Stimulated activated CD4-positive, alpha-beta T cell treated with anti-CD3 and anti-CD28 coated beads, Interleukin-4, amount 100 ng/mL, for 48 hours (primary cell): ENCODE results near the gene UPP1.

Experiments used
- DNase-seq, 2 donors: peaks; one replicate each; pipeline ENCODE4 v3.0.0-alpha.2; 2020; ENCODE audit warnings: low read depth in 2 of 2

The UPP1 gene

DNA sequence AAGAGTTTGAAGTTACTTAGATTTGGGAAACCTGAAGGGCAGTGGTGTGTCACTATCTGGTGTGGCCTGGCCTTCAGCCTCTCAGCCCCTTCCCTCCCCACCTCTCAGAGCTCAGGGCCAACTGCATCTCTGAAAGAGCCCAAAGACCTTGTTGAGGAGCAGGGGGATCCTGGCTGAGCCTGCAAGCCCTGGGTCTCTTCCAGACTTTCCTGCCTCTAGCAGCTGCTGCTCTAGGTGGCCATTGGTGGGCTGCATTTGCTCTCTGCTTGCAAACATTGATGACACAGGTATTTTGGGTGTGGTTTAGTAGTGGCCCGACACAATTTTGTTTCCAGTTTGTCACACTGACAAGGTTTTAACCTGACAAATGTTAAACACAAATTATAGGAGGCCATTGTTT, 3.1 kb upstream of the UPP1 start:
- no peak for DNase-seq

DNA sequence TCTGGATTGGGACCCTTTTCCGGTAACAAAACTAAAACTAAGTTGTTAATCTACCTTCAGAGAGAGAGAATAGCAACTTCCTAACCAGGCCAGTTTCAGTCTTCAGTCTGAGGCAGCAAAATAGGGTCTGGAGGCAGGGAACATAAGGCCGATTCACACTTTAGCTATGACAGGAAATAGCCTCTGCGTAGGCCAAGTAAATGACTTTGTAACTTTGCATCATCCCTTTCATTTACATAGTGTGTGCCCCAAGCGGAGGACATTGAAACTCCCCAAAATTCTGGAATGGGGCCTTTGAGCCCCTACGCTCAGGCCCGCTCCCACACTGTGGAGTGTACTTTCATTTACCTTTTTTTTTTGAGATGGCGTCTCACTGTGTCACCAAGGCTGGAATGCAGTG, 1.7 kb upstream of the UPP1 start:
- DNase-seq = no peak

DNA sequence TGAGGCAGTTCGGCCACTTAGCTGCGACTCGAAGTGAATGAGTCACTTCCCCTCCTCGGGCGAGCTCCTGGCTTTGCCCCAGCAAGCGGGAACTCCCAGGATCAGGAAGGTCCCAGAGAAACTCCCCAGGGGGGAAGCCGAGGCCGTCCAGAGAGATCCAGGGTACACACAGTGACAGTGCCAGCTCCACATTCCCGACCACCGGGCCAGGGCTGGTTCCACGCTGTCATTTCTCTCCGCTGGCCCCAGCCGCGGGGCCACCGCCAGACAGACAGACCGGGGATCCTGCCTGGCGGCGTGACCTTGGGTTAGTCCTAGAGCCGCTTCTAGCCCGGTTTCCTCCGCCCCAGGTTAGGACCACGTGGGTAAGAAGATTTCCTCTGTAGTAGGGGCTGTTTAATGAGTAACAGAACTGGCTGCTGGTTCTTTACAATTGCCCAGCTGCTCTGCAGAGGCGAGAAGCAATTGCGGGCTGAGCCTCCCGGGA, 463 bp upstream of the UPP1 start:
- DNase-seq = no peak

DNA sequence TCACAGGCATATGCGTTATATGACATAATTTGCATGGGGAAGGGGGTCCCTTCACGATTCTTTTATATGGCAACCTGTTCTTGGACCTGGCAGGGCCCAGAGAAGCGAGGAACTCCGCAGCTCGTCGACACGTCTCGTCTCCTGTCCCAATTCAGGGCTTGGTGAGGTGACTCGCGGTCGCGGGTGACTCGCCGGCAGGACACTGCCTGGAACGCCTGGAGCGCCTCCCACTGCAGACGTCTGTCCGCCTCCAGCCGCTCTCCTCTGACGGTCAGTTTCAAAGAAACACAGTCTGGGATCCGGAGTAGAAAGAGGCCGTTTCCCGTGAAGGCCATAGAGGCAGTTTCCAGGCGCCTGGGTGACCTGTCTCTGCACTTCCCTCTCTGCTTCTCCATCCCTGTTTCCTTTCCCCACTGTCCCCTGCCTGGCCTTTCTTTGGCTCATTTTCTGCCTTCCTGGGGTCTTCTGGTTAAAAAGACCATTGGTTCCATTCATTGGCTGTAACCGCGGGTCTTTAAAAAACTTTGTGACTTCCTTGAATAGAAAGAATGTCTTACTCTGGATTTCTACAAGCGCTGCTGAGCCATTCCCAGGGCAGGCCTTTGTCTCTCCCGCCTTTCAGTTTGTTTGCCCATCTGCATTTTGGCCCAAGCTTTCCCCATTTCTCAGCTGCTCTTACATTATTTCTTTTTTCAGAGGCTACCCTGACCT, 1.2 kb downstream of the UPP1 start:
- no peak for DNase-seq

DNA sequence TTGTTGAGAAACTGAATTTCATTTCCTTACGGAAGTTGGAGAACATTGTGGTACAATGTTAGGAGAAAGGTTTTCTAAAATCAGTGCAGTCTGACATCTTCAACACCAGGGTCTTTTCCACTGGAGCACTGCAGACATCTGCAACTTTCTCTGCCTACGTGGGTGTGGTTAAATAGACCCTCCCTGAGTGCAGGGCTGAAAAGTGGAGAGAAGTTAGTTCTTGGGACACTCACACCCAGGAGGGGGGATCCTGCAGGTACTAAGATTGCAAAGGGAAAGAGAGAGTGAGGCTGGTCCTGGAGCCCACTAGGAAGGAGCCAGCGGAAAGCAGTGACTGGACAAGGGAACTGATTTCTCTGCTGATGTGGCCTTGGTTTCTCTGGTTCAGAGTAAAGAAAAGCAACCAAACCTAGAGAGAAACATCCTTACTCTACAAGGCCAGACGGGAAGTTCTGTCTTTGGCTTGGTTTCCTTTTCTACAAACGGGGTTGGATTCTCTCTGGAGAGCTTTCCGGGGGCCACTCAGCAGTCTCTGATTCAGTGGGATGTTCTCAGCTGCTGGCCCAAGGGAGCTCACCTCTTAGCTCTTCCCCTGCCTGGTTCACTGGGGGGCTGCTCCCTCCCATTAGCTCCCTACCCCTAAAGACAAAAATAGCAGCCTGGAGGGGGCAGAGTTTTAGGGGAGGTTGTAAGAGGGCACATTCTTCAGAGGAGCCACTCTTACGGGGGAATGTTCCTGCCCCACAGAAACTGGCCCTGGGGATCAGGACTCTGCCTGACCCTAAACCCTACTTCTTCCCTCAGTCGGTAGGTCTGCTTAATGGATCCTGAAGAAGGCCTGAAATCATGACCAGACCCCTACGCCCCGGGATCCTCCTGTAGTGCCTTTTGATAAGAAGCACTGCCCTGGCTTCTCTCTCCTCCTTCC, 2.7 kb downstream of the UPP1 start:
- DNase-seq = no peak

DNA sequence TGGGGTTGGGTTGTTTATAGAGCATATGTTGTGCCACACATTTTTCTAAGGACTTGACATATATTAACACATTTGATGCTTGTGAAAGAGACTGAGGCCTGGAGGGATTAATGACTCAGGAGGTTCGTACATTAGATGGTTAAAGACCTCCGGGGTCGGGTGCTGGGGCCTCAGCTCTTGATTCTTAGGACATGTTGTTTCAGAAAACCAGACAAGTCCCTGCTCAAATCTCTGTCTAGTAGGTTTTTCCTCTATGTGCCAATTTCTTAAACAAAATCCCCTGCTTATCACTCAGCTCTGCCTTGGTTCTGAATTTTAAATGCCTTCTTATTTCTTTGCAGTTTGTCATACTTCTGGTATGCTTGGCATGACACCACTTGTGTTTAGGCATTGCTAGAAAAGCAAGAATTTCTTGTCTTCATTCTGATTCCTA, 5.8 kb downstream of the UPP1 start:
- DNase-seq = no peak

DNA sequence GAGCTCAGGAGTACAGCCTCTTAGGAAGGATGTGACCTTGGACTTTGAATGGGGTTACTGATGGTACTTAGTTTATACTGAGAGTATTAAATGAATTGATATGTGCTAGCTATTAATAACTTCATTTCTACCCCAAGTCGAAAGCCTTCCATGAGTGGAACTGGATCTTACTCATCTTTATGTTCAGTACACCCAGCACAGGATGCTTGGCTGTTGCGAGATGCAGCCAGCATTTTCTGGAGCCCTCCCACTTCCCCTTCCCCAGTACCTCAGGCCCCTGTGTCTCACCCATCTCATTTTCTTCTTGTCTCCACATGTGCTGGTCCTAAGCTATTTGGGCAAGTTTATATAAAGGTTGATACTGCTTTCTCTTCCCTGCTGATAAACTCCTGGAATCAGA, 7.2 kb downstream of the UPP1 start:
- no peak for DNase-seq

DNA sequence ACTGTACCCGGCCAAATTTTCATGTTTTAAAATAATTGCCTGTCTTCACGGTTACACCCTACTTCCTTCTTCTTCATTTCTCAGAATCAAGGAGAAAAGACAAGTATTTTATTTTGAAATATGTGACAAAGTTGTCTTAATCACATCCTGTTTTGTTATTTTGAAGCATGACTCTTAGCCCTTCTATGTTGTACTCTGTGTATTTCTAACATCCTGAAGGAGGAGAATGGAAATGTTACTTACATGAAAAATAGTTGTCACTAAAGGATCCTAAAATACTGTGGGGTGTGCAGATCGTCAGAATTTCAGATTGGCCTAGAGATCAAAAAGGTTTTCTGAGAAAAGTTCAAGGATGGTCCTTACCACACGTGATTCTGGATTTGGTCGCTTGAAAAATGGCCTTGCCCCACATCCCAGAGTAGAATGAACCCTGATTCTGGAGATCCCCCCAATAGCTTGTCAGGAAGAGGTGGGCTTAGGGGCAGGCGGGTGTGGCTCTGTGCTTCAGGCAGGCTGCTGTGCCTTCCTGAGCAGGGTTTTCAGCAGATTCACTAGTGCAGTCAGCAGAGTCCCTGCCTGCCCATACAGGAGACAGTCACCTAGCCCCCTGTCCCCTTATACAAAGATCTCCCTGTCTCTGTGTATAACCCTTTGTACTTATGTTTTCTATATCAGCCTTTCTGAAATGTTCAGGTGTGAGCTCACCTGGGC, 8.6 kb downstream of the UPP1 start:
- no peak for DNase-seq

DNA sequence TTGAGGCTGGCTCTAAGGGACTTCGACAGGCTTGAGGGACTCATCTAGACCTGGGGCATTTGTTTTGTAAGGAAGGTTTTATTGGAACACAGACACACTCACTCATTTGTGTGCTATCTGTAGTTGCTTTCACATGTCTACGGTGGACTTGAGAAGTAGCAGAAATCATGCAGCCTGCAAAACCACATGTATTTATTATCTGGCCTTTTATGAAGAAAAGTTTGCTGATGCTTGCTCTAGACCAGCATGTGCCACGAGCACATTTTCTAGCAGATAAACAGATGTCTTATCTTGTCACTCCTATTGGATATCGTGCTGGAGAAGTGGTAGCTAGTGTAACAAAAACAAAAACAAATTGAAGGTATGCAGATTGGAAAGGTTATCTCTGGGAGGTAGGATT, 9.8 kb downstream of the UPP1 start:
- no peak for DNase-seq

DNA sequence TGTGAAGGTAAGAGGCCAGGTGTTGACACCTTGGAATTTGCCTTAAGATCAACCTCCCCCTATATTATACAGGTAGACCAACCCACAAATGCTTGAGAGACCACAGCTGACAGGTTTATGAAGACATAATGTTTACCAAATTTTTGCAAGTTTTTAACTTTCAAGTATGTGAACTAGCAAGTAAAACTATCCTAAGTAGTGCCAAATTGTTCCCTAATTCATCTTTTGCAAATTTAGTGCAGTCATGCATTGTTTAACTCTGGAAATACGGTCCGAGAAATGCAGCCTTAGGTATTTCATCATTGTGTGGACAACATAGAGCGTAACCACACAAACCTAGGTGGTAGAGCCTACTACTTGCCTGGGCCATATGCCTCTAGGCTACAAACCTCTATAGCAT, 10.7 kb downstream of the UPP1 start:
- DNase-seq = no peak

DNA sequence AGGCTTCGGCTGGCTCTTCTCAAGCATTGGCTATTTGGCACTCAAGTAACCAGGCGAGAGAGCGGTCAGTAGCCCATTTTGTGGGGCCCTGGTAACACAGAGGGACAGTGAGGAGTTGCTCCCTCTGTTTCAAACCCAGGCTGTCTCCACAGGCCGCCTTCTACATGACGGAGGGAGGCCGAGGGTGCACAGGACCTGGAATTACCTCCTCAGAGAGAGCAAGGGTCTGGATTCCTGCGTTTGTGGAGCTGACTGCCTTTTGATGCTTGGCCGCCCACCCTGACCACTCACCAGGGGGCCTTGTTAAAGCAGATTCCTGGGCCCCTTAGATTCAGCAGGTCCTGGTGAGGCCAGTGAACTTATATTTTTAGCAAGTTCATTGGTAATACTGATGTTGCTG, 12.3 kb downstream of the UPP1 start:
- DNase-seq = no peak

DNA sequence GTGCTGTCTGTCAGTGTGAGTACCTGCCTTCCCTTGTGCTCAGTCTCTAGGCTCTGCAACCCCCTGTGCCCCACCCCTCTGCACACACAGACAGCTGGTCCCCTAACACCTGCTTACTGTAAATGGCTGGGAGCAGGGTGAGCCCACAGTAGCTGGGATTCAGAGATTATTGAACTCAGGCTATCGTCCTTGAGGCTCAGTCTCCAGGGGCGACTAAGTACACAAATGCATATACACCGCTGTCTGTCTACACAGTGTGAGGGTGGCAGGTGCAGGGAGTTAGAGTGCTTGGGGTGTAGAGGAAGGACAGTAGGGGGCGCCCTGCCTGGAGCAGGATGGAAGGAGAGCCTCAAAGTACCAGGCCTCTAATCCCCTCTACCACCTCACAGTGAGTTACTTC, 12.9 kb downstream of the UPP1 start:
- DNase-seq = peak in 1 of 2 donors; percentile 38

DNA sequence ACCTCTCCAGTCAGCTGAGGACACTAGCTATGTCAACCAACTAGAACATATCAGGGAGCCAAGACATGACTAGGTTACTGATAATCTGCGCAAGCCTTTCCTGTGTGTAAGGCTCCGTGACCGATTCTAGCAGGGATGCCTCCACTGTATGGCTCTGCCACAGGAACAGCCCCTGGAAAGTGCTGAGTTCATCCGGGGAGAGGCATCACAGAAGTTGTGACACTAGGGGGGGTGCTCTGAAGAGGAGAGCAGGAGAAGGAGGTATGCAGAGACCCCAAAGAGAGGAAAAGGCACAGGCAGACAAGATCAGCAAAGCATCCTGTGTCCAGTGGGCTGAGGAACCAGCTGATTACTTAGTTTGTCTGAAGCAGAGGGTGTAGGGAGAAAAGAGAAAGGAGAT, 13.5 kb downstream of the UPP1 start:
- no peak for DNase-seq

DNA sequence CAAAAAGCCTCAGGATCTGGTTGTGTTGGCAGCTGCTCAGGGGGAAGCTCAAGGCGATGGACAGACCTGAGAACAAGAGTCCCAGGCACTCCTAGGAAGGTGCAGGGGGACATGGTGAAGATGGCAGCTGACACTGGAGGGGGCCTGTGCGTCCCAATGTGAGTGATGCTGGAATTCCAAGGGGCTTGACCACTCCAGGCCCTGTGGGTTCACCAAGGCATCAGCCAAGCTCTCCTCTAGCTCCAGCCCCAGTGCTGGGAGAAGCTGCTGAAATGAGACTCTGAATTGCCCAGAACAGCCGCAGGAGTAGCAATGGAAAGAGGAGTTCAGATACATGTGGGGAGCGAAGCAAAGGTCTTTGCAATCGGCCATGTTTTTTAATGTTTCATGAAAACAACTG, 16.0 kb downstream of the UPP1 start:
- DNase-seq = no peak

DNA sequence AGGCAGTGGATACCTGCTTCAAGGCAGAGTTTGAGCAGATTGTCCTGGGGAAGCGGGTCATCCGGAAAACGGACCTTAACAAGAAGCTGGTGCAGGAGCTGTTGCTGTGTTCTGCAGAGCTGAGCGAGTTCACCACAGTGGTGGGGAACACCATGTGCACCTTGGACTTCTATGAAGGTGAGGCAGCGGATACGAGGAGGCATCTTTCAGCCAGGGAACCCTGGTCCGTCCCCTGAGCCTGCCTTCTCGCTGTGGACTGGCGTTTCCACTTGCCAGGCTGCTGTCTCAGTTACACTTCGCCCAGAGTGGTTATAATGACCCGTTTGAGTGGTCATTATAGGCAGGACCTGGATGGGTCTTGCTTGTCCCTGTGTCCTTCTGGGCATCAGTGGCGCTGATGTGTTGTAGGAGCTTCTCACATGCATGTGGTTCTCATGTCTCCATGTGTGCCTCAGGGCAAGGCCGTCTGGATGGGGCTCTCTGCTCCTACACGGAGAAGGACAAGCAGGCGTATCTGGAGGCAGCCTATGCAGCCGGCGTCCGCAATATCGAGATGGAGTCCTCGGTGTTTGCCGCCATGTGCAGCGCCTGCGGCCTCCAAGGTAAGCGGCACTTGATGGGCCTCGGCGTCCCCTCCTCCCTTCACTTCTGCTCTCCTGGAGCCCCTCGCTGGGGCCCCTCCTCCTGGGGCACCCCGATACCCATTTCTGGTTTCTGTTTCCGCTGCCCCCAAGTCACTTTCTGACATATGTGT, 18.0 kb downstream of the UPP1 start:
- no peak for DNase-seq

DNA sequence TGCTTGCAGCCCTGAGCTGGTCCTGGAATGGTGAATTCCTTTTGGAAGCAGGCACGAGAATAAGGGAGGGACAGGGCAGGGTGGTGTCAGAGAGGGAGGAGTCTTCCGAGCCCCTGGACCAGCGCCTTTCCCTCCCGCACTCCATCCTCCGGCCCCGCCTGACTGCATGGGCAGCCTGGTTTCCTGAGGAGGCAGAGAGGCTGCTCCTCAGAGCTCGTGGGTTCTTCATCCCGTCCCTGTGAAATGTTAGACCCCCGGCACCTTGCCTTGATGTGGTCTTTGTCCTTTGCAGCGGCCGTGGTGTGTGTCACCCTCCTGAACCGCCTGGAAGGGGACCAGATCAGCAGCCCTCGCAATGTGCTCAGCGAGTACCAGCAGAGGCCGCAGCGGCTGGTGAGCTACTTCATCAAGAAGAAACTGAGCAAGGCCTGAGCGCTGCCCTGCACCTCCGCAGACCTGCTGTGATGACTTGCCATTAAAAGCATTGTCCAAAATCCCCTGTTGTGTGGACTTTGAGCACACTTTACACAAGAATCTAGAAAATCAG, 18.9 kb downstream of the UPP1 start:
- DNase-seq = no peak

DNA sequence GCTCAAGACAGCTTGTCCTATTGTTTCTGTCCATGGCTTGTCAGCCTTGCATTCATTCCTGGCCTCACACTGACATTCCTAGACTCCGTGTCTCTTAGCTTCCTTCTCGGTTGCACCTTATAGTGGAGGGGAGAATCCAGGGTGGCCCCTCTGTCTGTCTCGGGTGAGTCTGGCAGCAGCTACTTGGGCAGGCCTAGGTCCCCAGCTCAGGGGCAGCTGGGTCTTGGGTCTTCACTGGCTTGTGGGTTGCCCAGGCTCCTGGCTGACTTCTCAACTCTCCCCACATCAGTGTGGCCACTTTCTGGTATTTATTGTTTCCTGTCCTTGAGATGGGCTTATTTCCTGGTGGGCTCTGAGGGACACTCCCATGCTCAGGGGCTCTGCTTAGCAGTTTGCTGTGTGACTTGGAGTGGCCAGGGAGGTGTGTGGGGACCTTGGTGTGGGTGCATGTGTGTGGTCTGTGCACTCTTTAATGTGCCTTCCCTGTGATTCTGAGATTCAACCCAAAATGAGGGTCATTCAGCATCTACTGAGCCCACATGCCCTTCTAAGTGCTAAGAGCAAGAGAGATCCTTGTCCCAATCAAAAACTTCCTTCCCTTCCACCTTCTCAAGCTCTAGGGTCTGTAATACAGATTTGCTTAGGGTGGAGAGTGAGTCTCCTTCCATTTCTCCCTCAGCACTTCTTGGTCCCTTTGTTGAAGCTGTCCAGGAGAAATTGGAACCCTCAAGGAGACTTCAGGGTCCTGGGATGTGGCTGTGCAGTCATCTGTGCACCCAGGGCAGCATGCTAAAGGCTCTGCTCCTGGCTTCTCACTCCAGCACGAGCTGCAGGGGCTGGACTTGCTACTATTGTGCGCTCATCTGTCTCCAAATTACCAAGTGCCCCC, 20.1 kb downstream of the UPP1 start:
- no peak for DNase-seq

DNA sequence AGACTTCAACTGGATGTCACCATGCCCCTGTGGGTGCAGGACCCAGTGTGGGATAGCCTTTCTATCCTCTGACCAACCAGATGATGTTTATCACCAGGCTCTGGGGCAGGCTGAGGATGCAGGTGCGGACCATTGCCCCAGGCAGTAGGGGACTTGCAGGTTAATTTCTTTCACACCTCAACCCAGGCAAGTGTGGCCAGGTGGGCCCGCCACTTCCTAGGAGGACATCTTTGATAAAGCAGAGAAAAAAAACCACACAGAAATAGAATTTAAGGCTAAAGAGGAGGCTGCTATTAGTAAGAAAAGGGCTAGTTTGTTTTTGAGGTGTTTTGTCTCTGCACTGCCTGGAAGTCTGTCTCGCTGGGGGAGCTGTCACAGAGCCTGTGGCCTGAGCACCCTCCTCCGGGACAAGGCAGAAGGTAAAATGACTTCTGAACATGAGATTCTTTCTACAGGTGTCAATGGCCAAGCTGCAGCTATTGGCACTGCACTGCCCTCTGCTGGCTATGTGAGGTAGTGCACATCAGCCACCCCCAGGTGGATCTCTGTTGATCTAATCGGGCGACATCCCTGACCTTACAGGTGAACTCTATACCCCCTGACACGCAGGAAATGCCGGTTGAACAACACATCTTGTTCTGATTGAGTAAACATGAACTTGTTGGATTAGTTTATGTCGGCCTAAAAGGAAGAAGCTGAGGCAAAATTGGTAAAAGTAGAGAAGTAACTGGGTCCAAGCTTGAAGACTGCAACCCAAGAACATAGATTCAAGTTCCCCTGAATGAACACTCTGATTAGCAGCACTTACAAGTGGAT, 21.0 kb downstream of the UPP1 start:
- DNase-seq = peak; percentile 79 to 91

DNA sequence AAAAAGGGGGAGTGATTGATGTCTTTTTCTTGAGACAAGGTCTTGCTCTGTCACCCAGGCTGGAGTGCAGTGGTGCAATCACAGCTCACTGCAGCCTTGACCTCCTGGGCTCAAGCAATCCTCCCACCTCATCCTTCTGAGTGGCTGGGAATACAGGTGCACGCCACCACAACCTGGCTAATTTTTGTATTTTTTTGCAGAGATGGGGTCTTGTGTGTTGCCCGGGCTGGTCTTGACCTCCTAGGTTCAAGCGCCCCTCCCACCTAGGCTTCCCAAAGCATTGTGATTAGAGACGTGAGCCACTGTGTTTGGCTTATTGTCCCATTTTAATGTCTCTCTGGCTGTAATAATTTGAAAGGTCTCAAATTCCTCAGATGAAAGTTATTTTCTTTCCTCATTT, 21.8 kb downstream of the UPP1 start:
- no peak for DNase-seq
